SU-DHL-6 (cell line): Measurements from ENCODE around the gene LINGO4.

Experiments
- CTCF ChIP-seq: fragments of 200-600 bp; sonication (generic); IDR thresholded peaks from one replicate; pipeline ENCODE4 v1.5.1; 2017; ENCODE audit warnings: antibody characterized with exemption, mild to moderate bottlenecking, low read length, moderate library complexity; ENCODE audit not compliant: insufficient read depth, poor library complexity, severe bottlenecking
- EZH2phosphoT487 ChIP-seq: fragments of 200-600 bp; sonication (generic), shearing (Covaris generic); conservative IDR thresholded peaks from 2 replicates; pipeline ENCODE4 v1.6.1; 2018; ENCODE audit warnings: mild to moderate bottlenecking, antibody characterized with exemption, low read length, moderate library complexity, mixed read lengths

GRCh38 chr1:151840421-151840820 lies 35.2 kb upstream of the LINGO4 start:
- TF ChIP-seq CTCF = no peak
- TF ChIP-seq EZH2phosphoT487 = no peak
